Measurements from ENCODE around the gene LOXHD1.

The LOXHD1 gene

GRCh38 chr18:46672062-46672970, 15.3 kb upstream of the LOXHD1 start:
- peak; percentile 37 for DNase-seq (ENCODE audit: low read depth, low spot score)

- no peak for DNase-seq (ENCODE audit: low read depth, low spot score)
These were observed 11.7 kb upstream of the LOXHD1 start for GRCh38 chr18:46668694-46669093.

GRCh38 chr18:46668135-46668534, 11.1 kb upstream of the LOXHD1 start:
- DNase-seq (ENCODE audit: low read depth, low spot score): no peak

- no peak for DNase-seq (ENCODE audit: low read depth, low spot score)
These were observed 6.5 kb upstream of the LOXHD1 start for GRCh38 chr18:46663539-46663938.

GRCh38 chr18:46660957-46661749, 4.1 kb upstream of the LOXHD1 start:
- peak; percentile 47 for DNase-seq (ENCODE audit: low read depth, low spot score)

GRCh38 chr18:46659484-46659883, 2.5 kb upstream of the LOXHD1 start:
- no peak for DNase-seq (ENCODE audit: low read depth, low spot score)

- DNase-seq (ENCODE audit: low read depth, low spot score): no peak
These were observed 500 bp downstream of the LOXHD1 start for GRCh38 chr18:46656326-46657114.

- no peak for DNase-seq (ENCODE audit: low read depth, low spot score)
These were observed 4.6 kb downstream of the LOXHD1 start for GRCh38 chr18:46652372-46652771.

GRCh38 chr18:46650681-46651080, 6.3 kb downstream of the LOXHD1 start:
- no peak for DNase-seq (ENCODE audit: low read depth, low spot score)

- DNase-seq (ENCODE audit: low read depth, low spot score): no peak
These were observed 7.8 kb downstream of the LOXHD1 start for GRCh38 chr18:46649071-46649862.

GRCh38 chr18:46646468-46646867, 10.6 kb downstream of the LOXHD1 start:
- DNase-seq (ENCODE audit: low read depth, low spot score): no peak

- no peak for DNase-seq (ENCODE audit: low read depth, low spot score)
These were observed 14.5 kb downstream of the LOXHD1 start for GRCh38 chr18:46642561-46642960.

- DNase-seq (ENCODE audit: low read depth, low spot score): peak; percentile 15
These were observed 15.1 kb downstream of the LOXHD1 start for GRCh38 chr18:46641917-46642316.

GRCh38 chr18:46639386-46639785, 17.6 kb downstream of the LOXHD1 start:
- DNase-seq (ENCODE audit: low read depth, low spot score): no peak

GRCh38 chr18:46636040-46636630, 20.9 kb downstream of the LOXHD1 start:
- DNase-seq (ENCODE audit: low read depth, low spot score): no peak

- peak; percentile 43 for DNase-seq (ENCODE audit: low read depth, low spot score)
These were observed 24.5 kb downstream of the LOXHD1 start for GRCh38 chr18:46632401-46633071.

GRCh38 chr18:46630991-46631390, 26.0 kb downstream of the LOXHD1 start:
- DNase-seq (ENCODE audit: low read depth, low spot score): no peak

- DNase-seq (ENCODE audit: low read depth, low spot score): no peak
These were observed 26.9 kb downstream of the LOXHD1 start for GRCh38 chr18:46630160-46630559.

- DNase-seq (ENCODE audit: low read depth, low spot score): no peak
These were observed 27.7 kb downstream of the LOXHD1 start for GRCh38 chr18:46629361-46629760.

GRCh38 chr18:46628206-46628605, 28.8 kb downstream of the LOXHD1 start:
- no peak for DNase-seq (ENCODE audit: low read depth, low spot score)
